Measurements from ENCODE around the gene ROPN1B.
"Not testable (repeated sequence)": the region's sequence is repeated elsewhere in the genome, so short reads cannot be mapped to it uniquely, and the experiment has no call there.

ROPN1B gene

DNA sequence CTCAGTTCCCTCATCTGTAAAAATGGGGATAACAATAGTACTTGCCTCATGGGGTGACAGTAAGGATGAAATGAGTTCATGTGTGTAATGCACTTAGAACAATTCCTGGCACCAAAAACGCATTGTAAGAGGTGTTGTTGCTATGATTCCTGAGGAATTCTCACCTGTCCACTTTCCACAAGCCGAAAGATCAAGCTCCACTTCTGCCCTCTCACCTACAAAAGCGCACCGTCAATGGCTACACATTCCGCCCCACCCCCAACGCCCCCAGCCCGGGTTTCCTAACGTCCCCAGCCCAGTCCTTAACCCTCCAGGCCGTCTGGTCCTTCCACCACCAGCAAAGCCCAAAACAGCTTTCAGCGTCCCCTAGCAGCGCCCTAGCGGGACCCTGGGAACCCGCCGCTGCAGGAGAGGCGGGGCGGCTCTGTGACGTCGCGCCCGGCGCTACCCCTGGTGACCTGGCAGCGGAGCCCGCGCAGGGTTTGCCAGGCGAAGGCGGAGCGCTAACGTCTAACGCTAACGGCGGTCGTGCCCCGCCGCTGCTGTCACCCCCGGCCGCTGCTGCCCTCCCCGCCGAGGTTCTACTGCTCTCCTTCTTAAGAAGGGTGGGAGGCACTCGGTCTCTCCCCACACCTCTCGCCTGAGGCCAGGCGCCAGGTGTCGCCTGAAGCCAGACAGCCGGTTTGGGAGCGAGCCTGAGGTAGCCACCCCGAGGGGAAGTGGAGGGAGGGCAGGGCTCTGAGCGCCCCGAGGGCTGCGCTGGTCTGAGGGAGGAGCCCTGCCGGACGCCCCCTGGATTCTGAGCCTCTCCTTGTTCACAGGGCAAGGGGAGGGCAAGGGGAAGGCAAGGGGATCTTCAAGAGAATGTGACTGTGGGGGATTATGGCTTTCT, at the start of gene ROPN1B:
Gene ROPN1B (plus strand): TSS at position 478 of the 892 bp plus-strand sequence. CDS start 2,877 bp downstream, outside the sequence.
- peak; percentile 89 for ATAC-seq
- not testable (repeated sequence) for DNase-seq

DNA sequence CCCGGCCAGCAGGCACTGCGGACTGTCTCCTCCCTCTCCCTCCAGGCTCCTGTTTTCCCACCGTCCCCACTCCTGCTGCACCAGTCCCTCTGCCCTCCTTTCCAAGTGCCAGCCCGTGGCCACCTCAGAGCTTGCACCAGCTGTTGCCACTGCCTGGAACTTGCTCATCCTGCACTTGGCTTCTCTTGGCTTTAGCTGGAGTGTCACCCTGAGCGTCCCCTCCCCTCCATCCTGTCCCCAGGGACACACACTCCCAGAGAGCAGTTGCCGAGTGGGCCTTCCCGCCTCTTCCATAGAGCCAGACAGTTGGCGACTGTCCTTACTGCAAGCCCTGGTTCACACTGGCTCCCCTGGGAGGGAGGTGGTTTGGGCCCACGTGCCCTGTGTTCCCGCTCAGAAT, 48.8 kb upstream of the ROPN1B start:
- not testable (repeated sequence) for ATAC-seq

DNA sequence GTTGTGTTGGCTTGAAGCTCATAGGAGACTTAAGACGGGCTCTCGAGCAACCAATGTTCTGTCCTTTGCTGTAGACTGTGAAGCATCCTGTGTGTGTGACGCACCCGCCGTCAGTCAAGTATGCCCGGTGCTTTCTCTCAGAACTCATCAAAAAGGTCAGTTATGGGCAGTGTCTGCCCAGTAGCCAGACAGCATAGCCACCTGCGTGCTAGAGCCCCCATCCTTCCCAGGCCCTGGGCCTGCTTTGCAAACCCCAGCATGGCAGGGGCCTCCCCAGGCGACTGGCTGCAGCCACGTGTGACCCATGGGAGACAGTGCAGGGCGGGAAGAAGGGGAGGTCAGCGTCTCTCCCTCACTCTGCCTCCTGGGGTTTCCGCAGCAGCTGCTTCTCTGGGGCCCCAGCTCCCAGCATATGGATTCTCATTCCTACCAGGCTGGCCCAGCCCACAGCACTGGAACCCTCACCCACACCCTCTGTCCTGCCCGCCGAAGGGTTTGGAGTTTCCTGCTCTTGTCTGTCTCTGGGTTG, 48.2 kb upstream of the ROPN1B start:
- not testable (repeated sequence) for DNase-seq

More for the DNA sequence above, 48.8 kb upstream of the ROPN1B start:
- not testable (repeated sequence) for DNase-seq

DNA sequence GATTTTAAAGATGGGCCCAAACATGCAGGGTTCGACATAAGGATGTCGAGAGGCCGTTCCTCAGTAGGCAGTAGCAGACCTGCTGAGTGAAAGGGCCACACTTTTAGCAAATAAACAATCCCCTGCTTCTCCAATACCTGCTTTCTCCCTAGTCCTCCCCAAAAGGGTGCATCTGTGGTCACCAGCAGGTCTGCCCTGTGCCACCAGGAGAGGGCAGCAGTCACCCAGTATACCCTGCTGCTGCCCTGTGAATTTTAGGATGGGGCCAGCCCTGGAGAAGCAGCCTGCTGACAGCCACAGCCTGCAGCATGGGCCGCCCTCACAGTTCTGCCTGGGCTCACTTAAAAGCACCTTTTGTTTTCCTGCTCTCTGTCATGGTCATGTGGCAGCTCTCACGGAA, 47.3 kb upstream of the ROPN1B start:
- DNase-seq: peak; percentile 55
- not testable (repeated sequence) for ATAC-seq

More for the DNA sequence above, 48.2 kb upstream of the ROPN1B start:
- not testable (repeated sequence) for ATAC-seq

DNA sequence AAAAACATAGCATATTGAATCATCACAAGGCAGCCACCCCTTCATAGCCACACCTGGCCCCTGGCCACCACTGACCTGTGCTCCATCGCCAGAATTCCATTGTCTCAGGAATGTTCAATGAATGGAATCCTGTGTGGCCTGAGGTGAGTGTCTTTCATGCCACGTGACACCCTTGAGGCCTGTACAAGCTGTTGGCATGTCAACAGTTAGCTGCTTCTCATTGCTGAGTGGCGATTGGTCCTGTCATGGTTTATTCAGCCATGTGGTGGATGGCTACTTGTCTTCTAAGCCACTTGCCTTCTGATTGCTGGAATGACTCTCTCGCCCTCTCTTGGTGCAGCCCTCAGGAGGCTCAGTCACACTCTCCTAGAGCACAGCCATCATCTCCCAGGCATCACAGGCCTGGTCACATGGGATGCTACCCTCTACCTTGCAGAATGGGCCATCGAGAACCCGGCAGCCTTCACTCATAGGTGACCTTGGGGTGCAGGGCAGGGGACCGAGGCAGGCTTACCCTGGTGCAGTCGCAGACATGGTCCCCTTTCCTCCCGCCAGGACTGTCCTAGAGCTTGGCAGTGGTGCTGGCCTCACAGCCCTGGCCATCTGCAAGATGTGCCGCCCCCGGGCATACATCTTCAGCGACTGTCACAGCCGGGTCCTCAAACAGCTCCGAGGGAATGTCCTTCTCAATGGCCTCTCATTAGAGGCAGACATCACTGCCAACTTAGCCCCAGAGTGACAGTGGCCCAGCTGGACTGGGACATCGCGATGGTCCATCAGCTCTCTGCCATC, 45.5 kb upstream of the ROPN1B start:
- DNase-seq, ATAC-seq: not testable (repeated sequence)

DNA sequence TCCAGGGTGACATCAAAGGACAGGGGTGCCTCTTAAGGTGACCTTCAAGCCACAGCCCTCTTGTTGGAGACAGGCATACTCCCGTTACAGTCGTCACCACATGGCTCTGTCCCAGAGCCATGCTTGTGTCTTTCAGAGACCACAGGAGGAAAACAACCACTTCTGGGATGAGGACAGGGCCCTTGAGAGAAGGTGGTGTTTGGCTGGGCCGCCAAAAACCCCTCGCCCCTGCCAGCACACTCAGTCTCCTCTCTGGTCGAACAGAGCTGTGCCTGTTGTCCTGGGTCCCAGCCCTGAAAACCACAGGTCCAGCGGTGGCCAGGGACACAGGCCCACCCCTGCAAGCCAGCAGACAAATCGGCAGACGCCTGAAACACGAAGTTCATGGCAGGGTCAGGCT, 44.7 kb upstream of the ROPN1B start:
- not testable (repeated sequence) for ATAC-seq, DNase-seq

DNA sequence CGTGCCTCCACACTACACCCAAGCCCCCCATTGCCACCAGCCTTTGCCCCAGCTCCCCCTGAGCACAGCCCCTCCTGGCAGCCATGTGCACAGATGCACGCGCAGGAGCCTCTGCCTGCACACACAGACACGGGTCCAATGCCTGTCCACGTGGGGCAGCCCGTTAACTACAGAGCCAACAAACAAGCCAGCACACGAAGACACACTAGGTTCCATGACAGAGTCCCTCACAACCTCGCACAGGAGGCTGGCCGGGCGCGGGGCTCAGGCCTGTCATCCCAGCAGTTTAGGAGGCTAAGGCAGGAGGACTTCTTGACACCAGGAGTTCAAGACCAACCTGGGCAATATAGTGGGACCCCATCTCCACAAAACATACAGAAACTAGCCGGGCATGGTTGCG, 43.3 kb upstream of the ROPN1B start:
- ATAC-seq, DNase-seq: not testable (repeated sequence)

DNA sequence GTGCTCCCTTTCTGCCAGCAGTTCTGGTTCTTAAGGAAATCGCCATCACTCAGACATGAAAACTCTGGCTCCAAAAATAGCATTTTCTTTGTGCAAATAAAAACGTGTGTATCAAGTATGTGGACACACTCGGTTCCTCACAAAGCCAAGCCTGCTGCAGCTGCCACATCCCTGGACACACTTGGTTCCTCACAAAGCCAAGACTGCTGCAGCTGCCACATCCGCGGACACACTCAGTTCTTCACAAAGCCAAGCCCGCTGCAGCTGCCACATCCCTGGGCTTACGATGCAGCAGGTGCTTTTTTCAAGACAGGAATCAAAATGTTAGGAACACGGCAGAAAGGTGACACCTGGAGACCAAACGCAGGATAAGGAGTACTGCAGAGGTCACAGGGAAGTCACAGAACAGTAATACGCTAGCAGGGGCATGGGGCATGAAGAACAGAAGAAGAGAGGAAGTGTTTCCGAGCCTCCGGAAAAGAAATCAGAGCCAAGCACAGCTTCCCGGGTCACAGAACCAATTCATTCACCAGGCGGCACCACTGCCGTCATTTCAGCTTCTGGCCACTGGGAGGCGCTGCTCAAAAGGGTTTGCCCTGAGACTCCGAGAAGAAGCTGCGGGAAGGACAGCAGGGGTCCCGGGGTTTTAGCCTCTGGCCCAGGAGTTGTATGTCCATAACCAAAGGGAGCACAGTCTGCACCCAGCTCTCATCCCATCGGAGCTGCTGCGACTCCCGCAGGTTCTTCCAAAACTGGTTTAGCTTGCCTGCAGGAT, 40.0 kb upstream of the ROPN1B start:
- ATAC-seq: not testable (repeated sequence)
- DNase-seq: peak; percentile 73

DNA sequence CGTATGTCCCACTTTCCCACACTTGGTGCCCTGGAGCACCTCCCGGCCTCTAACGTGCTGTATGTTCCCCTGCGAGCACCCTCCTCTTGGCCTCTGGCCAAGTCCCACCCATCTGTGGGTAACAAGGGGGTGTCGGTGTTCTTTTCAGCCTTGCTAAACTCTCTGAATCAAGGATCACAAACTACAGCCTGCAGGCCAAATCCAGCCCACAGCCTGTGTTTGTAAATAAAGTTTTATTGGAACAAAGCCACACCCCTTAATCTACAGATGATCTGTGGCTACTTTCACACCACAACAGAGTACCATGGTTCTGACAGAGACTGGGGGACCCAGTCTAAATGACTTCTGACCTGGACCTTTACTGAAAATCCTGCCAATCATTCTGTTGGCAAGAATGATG, 39.2 kb upstream of the ROPN1B start:
- not testable (repeated sequence) for ATAC-seq, DNase-seq

DNA sequence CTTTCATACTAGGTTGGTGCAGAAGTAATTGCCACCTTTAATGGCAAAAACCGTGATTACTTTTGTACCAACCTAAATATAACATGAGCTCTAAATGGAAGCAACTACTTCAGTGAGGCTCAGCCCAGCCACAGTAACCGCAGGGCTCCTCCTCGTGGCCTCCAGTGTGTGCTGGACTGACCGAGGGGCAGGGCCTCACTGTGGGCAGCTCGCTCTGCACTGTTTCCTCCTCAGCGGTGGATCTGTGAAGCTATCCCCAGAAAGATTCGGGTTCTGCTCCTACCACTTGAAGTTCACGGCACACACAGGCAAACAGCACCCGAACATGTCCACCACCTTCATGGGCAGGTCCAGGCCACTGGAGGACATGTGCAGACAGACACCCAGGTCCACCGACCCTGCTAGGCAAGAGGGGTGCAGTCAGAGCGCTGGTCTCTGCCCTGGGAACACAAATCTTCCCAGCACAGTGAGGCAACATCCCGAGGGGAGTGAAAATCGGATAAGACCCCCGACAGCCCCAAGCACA, 37.6 kb upstream of the ROPN1B start:
- DNase-seq, ATAC-seq: not testable (repeated sequence)

DNA sequence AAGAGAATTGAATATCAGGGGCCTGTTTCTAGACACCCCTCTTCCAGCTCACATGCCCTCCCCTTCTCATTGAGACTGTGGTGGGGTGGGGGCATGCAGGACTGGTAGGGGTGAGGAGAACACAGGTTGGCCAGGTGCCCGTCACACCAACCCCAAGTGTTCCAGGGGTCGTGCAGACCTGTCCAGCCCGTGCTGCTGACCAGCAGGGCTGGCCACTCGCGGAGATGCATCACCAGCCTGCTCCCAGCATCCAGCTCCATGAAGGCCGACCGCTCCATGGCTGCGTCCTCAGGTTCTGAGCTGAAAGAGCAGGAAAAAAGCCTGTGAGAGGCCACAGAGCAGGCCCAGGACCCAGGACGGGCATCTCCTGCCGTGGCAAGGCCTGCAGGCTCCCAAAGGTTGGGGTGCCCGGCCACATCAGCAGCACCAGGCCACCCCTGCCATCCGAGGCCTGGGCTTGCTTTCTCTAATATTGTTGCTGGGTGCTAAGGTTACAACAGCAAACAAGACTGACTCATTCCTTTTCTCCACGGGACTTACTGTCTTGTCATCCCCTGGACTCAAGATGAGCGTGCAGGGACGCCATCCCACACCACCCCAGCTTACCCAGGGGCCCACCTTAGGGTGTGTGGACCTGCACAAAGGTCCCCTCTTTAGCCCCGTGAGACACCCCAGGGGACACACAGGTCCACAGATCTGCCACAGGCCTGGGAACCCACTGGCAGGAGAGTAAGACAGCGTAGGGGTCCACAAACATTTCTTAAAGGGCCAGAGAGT, 35.4 kb upstream of the ROPN1B start:
- ATAC-seq, DNase-seq: not testable (repeated sequence)

DNA sequence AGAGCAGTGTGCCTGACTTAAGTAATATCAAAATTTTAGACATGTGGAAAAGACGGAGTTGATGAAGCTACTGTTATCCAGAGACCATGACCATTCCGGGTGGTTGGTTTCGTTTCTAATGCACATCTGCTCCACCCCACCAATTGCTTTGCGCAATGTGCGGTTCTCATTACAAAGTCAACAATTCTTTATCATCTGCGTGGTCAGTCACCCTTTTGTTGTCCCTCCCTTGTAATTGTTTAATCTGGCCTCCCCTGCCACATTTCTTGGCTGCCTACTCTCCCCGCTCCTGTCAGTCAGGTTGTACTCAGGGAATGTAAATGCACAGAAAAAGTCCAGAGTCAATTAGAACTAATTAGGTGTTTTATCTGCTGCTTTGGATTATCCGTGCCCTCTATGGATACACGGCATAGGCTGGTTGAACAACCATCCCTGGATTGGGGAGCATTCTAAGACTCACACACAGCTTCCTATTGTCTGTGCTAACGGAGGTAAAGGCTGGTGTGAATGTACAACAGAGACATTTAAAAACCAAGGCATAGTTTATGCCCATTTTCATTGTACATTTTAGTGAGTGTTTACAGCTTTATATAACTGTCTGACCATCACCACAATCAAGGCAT, 33.6 kb upstream of the ROPN1B start:
- not testable (repeated sequence) for ATAC-seq, DNase-seq

DNA sequence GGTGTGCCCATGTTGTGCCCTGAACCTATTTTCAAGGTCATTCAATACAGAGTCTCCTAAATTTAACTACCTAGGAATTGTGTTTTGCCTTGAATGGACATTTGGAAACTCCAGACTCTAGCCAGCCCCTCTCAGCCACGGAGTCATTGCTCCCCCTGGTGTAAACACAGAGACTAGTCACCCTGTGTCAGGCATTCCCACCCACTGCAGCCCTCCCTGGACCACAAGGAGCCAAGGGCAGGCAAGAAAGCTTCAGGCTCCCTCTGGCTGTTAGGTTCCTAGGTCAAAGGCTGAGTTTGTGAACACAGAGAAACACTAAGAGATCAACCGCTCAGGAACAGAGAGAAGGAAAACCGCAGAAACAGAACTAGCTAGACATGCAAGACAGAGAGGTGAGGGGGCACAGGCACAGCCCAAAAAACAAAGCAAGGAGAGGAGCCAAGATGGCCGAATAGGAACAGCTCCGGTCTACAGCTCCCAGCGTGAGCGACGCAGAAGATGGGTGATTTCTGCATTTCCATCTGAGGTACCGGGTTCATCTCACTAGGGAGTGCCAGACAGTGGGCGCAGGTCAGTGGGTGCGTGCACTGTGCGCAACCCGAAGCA, 32.7 kb upstream of the ROPN1B start:
- not testable (repeated sequence) for ATAC-seq, DNase-seq

DNA sequence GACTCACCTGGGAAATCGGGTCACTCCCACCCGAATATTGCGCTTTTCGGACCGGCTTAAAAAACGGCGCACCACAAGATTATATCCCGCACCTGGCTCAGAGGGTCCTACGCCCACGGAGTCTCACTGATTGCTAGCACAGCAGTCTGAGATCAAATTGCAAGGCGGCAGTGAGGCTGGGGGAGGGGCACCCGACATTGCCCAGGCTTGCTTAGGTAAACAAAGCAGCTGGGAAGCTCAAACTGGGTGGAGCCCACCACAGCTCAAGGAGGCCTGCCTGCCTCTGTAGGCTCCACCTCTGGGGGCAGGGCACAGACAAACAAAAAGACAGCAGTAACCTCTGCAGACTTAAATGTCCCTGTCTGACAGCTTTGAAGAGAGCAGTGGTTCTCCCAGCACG, 32.1 kb upstream of the ROPN1B start:
- ATAC-seq, DNase-seq: not testable (repeated sequence)

DNA sequence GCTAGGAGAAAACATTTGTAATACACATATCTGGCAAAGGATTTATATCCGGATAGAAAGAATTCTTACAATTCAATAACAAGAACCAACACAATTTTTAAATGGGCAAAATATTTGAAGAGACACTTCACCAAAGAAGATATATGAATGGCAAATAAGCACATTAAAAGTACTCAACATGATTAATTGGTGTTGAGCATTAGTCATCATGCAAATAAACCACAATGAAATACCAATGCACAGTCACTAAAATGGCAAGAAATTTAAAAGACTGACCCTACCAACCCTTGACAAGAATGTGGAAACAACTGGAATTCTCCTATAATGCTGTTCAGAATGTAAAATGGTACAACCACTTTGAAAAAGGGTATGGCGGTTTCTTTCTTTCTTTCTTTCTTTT, 21.2 kb upstream of the ROPN1B start:
- not testable (repeated sequence) for ATAC-seq, DNase-seq

DNA sequence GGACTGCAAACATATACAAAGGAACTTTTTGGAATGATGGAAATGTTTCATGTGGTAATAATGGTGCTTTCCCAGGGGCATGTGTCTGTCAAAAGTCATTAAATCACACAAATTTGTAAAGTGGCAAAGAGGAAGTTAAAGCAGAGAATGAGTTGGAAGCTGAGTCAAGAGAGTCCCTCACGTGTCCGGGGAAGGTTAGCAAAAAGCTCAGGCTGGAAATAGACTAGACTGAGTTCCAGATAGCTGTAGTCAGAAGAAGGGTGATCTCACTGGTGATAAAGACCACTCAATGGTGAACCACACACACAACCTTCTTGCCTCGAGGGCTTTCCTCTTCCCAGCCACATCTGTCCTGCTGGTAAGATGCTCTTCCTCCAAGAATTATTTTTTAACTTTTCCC, 20.1 kb upstream of the ROPN1B start:
- ATAC-seq: peak; percentile 43
- DNase-seq: not testable (repeated sequence)

DNA sequence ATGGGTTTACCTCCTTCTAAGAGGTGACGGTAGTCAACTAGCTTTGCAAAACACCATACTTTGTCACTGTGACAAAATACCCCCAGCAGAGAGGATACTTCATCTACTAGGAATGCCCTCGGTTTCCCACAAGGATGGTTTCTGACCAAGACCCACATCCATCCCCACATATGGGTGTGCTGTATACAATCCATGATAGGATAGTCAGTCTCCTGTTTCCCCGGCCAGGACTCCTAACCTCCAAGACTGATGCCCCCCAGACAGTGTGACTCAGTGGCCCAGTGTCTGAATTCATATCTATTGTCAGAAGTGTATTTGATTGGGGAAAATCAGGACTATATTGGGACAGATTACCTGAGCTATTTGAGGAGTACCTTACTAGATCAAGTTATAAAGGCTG, 17.8 kb upstream of the ROPN1B start:
- DNase-seq, ATAC-seq: not testable (repeated sequence)

DNA sequence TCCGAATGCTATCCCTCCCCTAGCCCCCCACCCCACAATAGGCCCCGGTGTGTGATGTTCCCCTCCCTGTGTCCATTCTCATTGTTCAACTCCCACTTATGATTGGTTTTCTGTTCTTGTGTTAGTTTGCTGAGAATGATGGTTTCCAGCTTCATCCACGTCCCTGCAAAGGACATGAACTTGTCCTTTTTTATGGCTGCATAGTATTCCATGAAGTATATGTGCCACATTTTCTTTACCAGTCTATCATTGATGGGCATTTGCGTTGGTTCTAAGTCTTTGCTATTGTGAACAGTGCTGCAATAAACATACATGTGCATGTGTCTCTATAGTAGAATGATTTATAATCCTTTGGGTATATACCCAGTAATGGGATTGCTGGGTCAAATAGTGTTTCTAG, 12.0 kb upstream of the ROPN1B start:
- DNase-seq, ATAC-seq: not testable (repeated sequence)

Data from stimulated activated naive CD8-positive, alpha-beta T cell treated with anti-CD3 and anti-CD28 coated beads, Interleukin-15, Interleukin-2, amounts not matched to agents 100 U/mL and 50 U/mL, for 24 hours (primary cell).